Parathyroid adenoma (tissue), 2 donors: ENCODE data around the gene RNPEPL1.

ENCODE experiments used
- H2AFZ ChIP-seq: fragments of 300-600 bp; sonication (generic); one replicate; pipeline ENCODE4 v1.7.0; 2017; ENCODE audit warnings: antibody characterized with exemption, mild to moderate bottlenecking
- H3K27ac ChIP-seq: fragments of 300-600 bp; sonication (generic); one replicate; pipeline ENCODE4 v1.7.0; 2017
- H3K27me3 ChIP-seq: fragments of 300-600 bp; sonication (generic); one replicate; pipeline ENCODE4 v1.7.0; 2017; ENCODE audit warnings: low read length; ENCODE audit not compliant: control insufficient read depth, insufficient read depth
- H3K36me3 ChIP-seq: fragments of 300-600 bp; sonication (generic); one replicate; pipeline ENCODE4 v1.7.0; 2017; ENCODE audit warnings: low read length; ENCODE audit not compliant: control insufficient read depth, insufficient read depth
- H3K4me1 ChIP-seq: fragments of 300-600 bp; sonication (generic); one replicate; pipeline ENCODE4 v1.7.0; 2017; ENCODE audit warnings: control low read depth
- H3K4me2 ChIP-seq: fragments of 300-600 bp; sonication (generic); one replicate; pipeline ENCODE4 v1.7.0; 2017; ENCODE audit warnings: low read length
- H3K4me3 ChIP-seq: fragments of 300-600 bp; sonication (generic); one replicate; pipeline ENCODE4 v1.7.0; 2017; ENCODE audit warnings: low read depth, low read length
- H3K79me2 ChIP-seq: fragments of 300-600 bp; sonication (generic); one replicate; pipeline ENCODE4 v1.7.0; 2017; ENCODE audit warnings: control low read depth
- H3K9ac ChIP-seq: fragments of 300-600 bp; sonication (generic); one replicate; pipeline ENCODE4 v1.7.0; 2017; ENCODE audit warnings: mild to moderate bottlenecking
- H3K9me3 ChIP-seq: fragments of 300-600 bp; sonication (generic); one replicate; pipeline ENCODE4 v1.7.0; 2017; ENCODE audit warnings: low read length; ENCODE audit not compliant: control insufficient read depth
- TF ChIP-seq, protein P1 (sequence below): fragments of 300-600 bp; sonication (generic); IDR thresholded peaks from one replicate; pipeline ENCODE4 v1.7.0; 2017; ENCODE audit warnings: antibody characterized with exemption, mild to moderate bottlenecking
- donor health status: primary hyperparathyroidism.

Gene RNPEPL1

GRCh38 chr2:240593026-240593702, 24.9 kb downstream of the RNPEPL1 start:
- H3K27me3 ChIP-seq = no peaks in the 10 kb centered on the region
- TF ChIP-seq, protein P1, sequence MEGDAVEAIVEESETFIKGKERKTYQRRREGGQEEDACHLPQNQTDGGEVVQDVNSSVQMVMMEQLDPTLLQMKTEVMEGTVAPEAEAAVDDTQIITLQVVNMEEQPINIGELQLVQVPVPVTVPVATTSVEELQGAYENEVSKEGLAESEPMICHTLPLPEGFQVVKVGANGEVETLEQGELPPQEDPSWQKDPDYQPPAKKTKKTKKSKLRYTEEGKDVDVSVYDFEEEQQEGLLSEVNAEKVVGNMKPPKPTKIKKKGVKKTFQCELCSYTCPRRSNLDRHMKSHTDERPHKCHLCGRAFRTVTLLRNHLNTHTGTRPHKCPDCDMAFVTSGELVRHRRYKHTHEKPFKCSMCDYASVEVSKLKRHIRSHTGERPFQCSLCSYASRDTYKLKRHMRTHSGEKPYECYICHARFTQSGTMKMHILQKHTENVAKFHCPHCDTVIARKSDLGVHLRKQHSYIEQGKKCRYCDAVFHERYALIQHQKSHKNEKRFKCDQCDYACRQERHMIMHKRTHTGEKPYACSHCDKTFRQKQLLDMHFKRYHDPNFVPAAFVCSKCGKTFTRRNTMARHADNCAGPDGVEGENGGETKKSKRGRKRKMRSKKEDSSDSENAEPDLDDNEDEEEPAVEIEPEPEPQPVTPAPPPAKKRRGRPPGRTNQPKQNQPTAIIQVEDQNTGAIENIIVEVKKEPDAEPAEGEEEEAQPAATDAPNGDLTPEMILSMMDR = no peak
- no peaks in the 10 kb centered on the region for H3K9me3 ChIP-seq
- H3K36me3 ChIP-seq = no peaks in the 10 kb centered on the region
- no peak overlapping the region for H3K9ac ChIP-seq
- H2AFZ ChIP-seq = no peak overlapping the region
- no peaks in the 10 kb centered on the region for H3K4me1 ChIP-seq
- peaks cover 13% of the 10 kb centered on the region for H3K79me2 ChIP-seq
- H3K4me2 ChIP-seq = no peak overlapping the region
- H3K4me3 ChIP-seq = no peak overlapping the region
- H3K27ac ChIP-seq = no peak overlapping the region

- H3K27ac ChIP-seq = no peak overlapping the region
- no peak overlapping the region for H3K9ac ChIP-seq
- TF ChIP-seq, protein P1 = no peak
- peaks cover 13% of the 10 kb centered on the region for H3K79me2 ChIP-seq
- H3K4me2 ChIP-seq = no peak overlapping the region
- H2AFZ ChIP-seq = no peak overlapping the region
- no peaks in the 10 kb centered on the region for H3K9me3 ChIP-seq
- H3K4me1 ChIP-seq = no peaks in the 10 kb centered on the region
- H3K36me3 ChIP-seq = no peaks in the 10 kb centered on the region
- no peak overlapping the region for H3K4me3 ChIP-seq
- no peaks in the 10 kb centered on the region for H3K27me3 ChIP-seq
Observed at GRCh38 chr2:240593703-240594451, 25.6 kb downstream of the RNPEPL1 start.

DNA sequence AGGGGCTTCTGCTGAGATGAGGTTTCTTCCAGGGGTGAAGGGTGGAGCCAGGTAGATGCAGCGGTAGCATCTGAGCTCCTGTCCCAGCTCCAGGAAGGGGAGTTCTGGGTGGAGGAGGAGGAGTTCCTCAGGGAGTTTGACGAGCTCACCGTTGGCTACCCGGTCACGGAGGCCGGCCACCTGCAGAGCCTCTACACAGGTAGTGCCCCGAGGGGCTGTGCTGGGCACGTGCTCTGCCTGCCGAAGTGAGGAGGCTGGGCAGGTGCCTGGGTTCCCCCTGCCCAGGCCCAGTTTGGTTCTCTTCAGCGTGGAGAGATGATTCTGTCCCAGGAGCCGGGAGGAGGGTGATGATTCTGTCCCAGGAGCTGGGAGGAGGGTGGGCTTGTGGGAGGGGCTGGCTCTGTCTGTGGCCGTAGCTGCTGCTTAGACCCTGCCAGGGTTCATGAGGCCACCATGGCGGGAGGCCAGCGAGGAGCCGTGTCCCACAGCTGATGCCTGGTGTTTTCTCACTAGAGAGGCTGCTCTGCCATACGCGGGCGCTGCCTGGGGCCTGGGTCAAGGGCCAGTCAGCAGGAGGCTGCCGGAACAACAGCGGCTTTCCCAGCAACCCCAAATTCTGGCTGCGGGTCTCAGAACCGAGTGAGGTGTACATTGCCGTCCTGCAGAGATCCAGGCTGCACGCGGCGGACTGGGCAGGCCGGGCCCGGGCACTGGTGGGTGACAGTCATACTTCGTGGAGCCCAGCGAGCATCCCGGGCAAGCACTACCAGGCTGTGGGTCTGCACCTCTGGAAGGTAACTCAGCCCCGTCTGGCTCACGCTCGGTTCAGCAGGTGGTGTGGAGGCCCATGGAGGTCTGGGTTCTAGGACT, 26.5 kb downstream of the RNPEPL1 start:
- Histone ChIP-seq H3K4me2 (no peak overlapping the region), H3K27me3 (no peaks in the 10 kb centered on the region), H3K27ac (no peak overlapping the region), H3K4me1 (no peaks in the 10 kb centered on the region), H3K9ac (no peak overlapping the region), H3K9me3 (no peaks in the 10 kb centered on the region), H2AFZ (no peak overlapping the region), H3K79me2 (peaks cover 13% of the 10 kb centered on the region), H3K4me3 (no peak overlapping the region), H3K36me3 (no peaks in the 10 kb centered on the region)
- TF ChIP-seq, protein P1 = no peak

- Histone ChIP-seq H3K4me3 (no peak overlapping the region), H3K4me1 (no peaks in the 10 kb centered on the region), H3K27me3 (no peaks in the 10 kb centered on the region), H3K27ac (no peak overlapping the region), H3K36me3 (no peaks in the 10 kb centered on the region), H2AFZ (no peak overlapping the region), H3K4me2 (no peak overlapping the region), H3K9me3 (no peaks in the 10 kb centered on the region), H3K9ac (no peak overlapping the region), H3K79me2 (peaks cover 13% of the 10 kb centered on the region)
- TF ChIP-seq, protein P1 = no peak
Observed at GRCh38 chr2:240595381-240596079, 27.2 kb downstream of the RNPEPL1 start.
